Cardiac muscle cell (in vitro differentiated cells and primary cell): Measurements from ENCODE around the gene SPOCK2. TPM values are rescaled to one million over a fixed set of nuclear protein-coding genes. Genes with fewer than 3 reads are reported as not detected.

ENCODE experiments used
- DNase-seq, 2 donors: peaks; one replicate each; pipeline versions ENCODE4 v3.0.0 to v3.0.0-alpha.2; 2010 to 2017; ENCODE audit warnings: low read depth in 1 of 2, low spot score in 1 of 2
- H3K27ac ChIP-seq: fragments of 200-600 bp; sonication (generic); 2 replicates; pipeline ENCODE4 v1.5.1; 2016
- H3K27me3 ChIP-seq: fragments of 200-600 bp; sonication (generic); 2 replicates; pipeline ENCODE4 v1.6.0; 2016; ENCODE audit warnings: control low read depth
- H3K36me3 ChIP-seq: fragments of 200-600 bp; sonication (generic); 2 replicates; pipeline ENCODE4 v1.5.1; 2016; ENCODE audit warnings: control low read depth
- H3K4me1 ChIP-seq: fragments of 200-600 bp; sonication (generic); 2 replicates; pipeline ENCODE4 v1.8.1; 2017; ENCODE audit warnings: low read depth, mild to moderate bottlenecking, mixed run types
- H3K4me3 ChIP-seq: fragments of 200-600 bp; sonication (generic); 2 replicates; pipeline ENCODE4 v1.5.1; 2016; ENCODE audit warnings: mild to moderate bottlenecking
- H3K9me3 ChIP-seq: fragments of 200-600 bp; sonication (generic); 2 replicates; pipeline ENCODE4 v1.5.1; 2017; ENCODE audit warnings: low read depth, mild to moderate bottlenecking, control low read depth
- polyA plus RNA-seq: library from polyadenylated mRNA; unstranded; fragments of >200 nt; fragmentation: Nextera tagmentation; extraction: Ambion mirVana; gene quantifications from 2 replicates; pipeline ENCODE4 v1.2.1, GENCODE V29; 2016
- total RNA-seq: library from RNA; depleted of rRNA; stranded (reverse); fragments of >200 nt; gene quantifications from 2 replicates; pipeline ENCODE4 v1.2.3, GENCODE V29; 2016
- TF ChIP-seq, protein P1 (sequence below): IDR thresholded peaks from 2 replicates; pipeline ENCODE4 v1.5.1; 2012; ENCODE audit warnings: low read depth, mild to moderate bottlenecking, low read length

Gene SPOCK2
- total and polyA plus RNA-seq, 2 experiments from 2014 or later, result 3.9 to 5.0 TPM

DNA sequence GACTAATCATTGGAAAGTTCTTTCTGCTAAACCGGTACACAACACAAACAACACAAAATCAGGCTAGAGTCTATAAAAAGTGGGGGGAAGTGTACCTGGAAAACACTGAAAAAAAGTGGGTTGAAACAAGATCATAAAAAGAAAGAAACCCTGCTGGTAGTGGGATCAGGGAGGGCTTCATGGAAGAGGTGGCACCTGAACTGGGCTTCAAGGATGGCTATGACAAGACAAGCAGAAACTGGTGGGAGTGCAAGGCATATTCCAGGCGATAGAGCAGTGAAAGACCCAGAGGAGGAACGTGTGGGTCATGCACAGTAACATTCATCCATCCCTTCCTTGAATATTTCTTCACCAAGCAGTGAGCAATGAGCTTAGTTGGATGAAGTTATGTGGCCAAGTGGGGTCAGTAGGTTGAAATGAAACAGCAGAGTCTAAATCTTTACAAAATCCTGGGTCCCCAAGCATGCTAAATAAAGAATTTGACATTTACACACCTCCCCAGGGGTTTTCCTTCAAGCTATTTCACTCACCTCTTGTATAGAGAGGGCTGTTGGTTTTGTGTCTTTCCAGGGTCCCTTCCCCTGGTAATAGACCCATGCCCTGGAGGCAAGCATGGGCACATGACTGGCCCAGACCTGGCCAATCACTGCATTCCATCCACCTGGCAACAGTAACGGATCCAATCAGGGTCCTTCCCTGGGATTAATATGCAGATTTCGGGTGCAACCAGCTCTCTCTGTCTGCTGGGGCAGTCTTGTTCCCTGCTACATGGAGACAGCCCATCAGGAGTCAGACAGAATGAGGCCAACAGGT is 38.2 kb downstream of the SPOCK2 start:
- Histone ChIP-seq H3K27ac (no peak overlapping the region), H3K4me1 (no peaks in the 10 kb centered on the region), H3K9me3 (no peaks in the 10 kb centered on the region), H3K36me3 (no peaks in the 10 kb centered on the region), H3K27me3 (no peaks in the 10 kb centered on the region), H3K4me3 (no peak overlapping the region)
- no peak for DNase-seq
- TF ChIP-seq, protein P1, sequence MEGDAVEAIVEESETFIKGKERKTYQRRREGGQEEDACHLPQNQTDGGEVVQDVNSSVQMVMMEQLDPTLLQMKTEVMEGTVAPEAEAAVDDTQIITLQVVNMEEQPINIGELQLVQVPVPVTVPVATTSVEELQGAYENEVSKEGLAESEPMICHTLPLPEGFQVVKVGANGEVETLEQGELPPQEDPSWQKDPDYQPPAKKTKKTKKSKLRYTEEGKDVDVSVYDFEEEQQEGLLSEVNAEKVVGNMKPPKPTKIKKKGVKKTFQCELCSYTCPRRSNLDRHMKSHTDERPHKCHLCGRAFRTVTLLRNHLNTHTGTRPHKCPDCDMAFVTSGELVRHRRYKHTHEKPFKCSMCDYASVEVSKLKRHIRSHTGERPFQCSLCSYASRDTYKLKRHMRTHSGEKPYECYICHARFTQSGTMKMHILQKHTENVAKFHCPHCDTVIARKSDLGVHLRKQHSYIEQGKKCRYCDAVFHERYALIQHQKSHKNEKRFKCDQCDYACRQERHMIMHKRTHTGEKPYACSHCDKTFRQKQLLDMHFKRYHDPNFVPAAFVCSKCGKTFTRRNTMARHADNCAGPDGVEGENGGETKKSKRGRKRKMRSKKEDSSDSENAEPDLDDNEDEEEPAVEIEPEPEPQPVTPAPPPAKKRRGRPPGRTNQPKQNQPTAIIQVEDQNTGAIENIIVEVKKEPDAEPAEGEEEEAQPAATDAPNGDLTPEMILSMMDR, result no peak

DNA sequence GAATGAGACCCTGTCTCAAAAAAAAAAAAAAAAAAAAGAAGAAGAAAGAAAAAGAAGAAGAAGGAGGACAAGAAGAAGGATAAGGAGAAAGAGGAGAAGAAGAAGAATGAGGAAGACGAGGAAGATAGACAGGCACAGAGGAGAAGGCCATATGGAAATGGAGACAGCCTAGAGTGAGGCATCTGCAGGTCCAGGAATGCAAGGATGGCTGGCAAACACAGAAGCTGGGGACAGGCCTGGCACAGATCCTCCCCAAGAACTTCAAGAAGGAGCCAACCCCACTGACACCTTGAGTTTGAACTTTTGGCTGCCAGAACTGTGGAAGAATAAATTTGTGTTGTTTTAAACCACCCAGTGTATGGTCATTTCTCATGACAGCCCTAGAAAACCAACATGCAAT is 38.9 kb downstream of the SPOCK2 start:
- Histone ChIP-seq H3K4me3 (no peak overlapping the region), H3K36me3 (no peaks in the 10 kb centered on the region), H3K9me3 (no peaks in the 10 kb centered on the region), H3K27me3 (no peaks in the 10 kb centered on the region), H3K4me1 (no peaks in the 10 kb centered on the region), H3K27ac (no peak overlapping the region)
- no peak for DNase-seq
- TF ChIP-seq, protein P1, result no peak

DNA sequence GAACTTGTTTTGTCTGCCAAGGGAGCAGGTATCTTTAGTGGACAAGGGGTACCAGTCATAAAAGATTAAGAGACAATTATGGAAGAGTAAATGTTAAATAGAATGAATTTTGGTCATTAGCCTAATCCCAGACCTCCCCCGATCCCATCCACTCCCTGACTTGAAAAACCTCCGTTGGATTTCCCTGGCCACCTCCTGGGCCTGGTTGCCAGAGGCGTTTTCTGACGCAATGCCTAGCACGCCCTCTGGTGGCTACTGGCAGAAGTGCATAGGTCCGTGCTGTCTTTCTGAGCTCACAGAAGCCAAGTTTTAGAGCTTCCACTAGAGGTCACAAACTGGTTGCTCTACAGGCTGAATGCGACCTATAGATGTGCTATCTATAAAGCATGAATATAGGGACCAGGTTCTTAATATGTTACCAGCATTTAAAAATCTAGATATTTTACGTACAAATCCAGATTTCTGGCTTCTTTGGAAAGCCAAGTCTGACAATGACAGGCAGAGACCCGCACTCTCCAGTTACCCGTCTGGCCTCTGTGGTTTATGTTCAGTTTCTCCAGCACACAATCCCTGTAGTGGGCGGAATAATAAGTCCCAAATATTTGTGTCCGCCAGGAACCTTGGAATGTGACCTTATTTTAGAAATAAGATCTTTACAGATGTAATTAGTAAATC is 39.8 kb downstream of the SPOCK2 start:
- Histone ChIP-seq H3K4me3 (no peak overlapping the region), H3K9me3 (no peaks in the 10 kb centered on the region), H3K27me3 (no peaks in the 10 kb centered on the region), H3K27ac (no peak overlapping the region), H3K36me3 (no peaks in the 10 kb centered on the region), H3K4me1 (no peaks in the 10 kb centered on the region)
- TF ChIP-seq, protein P1, result peak; percentile 100
- peak; percentile 94 to 96 for DNase-seq

DNA sequence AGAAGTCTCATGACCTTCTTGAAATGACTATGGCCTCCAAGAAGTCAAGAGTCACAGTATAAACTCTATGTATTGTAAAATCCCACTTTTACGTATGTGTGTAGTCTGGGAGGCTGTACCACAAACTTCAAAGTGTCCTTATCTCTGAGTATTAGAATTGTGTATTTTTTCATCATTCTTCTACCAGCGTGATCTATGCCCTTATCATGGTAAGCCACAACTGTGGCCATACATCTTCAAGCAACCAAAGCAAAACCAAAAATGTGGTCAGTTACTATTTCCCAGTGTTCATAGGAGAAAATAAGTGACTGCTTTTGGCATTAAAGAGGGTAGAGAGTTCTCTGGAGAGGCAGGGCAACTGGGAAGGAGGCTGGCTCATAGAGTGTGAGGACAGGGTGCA is 42.8 kb downstream of the SPOCK2 start:
- Histone ChIP-seq H3K4me3 (no peak overlapping the region), H3K9me3 (no peaks in the 10 kb centered on the region), H3K27me3 (no peaks in the 10 kb centered on the region), H3K27ac (no peak overlapping the region), H3K36me3 (no peaks in the 10 kb centered on the region), H3K4me1 (no peaks in the 10 kb centered on the region)
- DNase-seq, result peak in 1 of 2 donors; percentile 67
- TF ChIP-seq, protein P1, result no peak

DNA sequence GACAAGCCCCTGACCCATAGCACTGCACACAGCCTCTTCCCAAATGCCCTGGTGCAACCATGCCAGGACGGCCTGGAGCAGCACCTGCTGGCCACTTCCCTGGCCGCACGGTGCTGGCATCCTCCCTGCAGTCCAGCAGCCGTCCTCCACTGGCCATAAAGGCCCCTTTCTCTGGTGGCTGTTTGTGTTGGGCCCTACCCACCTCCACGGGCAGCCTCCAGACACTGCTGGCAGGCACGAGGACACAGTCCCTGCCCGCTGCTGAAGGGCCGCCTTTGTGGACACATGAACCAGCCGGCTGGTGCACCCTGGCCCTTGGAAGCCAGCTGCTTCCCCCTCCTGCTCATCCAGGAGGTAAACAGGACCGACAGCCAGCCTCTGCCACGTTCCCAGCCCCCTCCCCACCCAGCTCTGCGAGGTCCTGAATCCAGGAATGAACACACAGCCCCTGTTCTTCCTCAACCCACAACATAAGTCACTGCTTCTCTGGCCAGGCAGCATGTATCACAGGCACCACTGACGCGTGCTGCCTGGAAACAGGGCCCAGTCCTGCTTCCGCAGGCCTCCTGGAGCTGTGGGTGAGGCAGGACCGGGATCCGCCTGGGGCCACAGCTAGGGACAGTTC is 43.8 kb downstream of the SPOCK2 start:
- DNase-seq, result no peak
- TF ChIP-seq, protein P1, result peak; percentile 30
- Histone ChIP-seq H3K36me3 (no peaks in the 10 kb centered on the region), H3K4me1 (no peaks in the 10 kb centered on the region), H3K27me3 (no peaks in the 10 kb centered on the region), H3K9me3 (no peaks in the 10 kb centered on the region), H3K4me3 (no peak overlapping the region), H3K27ac (no peak overlapping the region)
